ENCODE data around the gene VPS13D.
"Not testable (repeated sequence)": the region's sequence is repeated elsewhere in the genome, so short reads cannot be mapped to it uniquely, and the experiment has no call there.

The VPS13D gene

GRCh38 chr1:12524266-12524665 is 294.4 kb downstream of the VPS13D start:
- no peak for DNase-seq

GRCh38 chr1:12525311-12526181 is 295.7 kb downstream of the VPS13D start:
- no peak for DNase-seq

- DNase-seq: no peak
These were observed 297.7 kb downstream of the VPS13D start for GRCh38 chr1:12527564-12527963.

DNA sequence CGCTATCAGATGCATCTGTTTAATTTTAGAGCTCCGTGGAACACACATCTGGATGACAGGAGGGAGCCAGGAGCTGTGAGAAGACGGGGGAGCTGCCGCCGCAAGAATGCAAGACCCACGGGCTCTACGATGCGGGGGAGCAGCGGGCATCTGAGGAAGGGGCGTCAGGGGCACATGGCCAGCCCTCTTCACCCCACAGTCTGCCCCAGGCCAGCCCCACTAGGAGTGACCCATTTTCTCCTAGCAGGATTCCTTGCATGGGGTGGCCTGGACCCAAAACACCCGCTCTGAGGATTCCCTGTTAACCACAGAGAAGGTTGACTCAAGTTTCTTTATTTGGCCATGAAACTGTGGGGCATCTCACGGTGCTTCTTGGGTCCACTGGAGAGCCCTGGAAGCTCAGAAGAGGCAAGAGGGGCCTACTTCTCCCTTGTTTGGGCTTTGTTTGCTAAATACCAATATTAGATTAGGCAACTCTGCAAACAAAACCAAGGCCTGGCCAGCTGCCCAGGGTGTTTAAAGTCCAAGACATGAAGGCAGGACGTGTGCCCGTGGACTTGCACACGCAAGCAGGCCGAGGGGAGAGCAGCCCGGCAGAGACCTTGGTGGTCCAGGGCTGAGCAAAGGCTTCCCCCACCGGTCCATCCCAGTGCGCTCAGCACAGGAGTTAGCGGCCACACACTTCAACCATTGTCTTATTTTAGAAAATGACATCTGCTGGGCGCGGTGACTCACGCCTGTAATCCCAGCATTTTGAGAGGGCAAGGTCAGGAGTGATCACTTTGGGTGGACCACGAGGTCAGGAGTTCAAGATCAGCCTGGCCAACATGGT is 298.4 kb downstream of the VPS13D start:
- no peak for DNase-seq

DNA sequence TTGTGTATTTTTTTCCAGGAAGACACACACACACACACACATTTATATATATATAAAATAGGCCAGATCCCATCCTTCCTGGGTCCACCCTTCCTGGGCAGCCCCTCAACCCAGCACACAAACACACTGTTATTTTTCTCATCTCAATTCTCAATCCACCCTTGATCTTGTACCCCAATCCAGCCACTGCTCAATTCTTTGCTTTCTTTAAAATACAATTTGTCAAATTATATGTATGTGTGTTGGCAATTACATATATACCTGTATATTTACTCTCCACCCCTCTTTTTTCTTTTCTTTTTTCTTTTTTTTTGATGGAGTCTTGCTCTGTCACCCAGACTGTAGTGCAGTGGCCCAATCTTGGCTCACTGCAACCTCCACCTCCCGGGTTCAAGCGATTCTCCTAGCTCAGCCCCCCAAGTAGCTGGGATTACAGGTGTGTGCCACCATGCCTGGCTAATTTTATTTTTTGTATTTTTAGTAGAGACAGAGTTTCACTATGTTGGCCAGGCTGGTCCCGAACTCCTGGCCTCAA is 299.9 kb downstream of the VPS13D start:
- DNase-seq: no peak

DNA sequence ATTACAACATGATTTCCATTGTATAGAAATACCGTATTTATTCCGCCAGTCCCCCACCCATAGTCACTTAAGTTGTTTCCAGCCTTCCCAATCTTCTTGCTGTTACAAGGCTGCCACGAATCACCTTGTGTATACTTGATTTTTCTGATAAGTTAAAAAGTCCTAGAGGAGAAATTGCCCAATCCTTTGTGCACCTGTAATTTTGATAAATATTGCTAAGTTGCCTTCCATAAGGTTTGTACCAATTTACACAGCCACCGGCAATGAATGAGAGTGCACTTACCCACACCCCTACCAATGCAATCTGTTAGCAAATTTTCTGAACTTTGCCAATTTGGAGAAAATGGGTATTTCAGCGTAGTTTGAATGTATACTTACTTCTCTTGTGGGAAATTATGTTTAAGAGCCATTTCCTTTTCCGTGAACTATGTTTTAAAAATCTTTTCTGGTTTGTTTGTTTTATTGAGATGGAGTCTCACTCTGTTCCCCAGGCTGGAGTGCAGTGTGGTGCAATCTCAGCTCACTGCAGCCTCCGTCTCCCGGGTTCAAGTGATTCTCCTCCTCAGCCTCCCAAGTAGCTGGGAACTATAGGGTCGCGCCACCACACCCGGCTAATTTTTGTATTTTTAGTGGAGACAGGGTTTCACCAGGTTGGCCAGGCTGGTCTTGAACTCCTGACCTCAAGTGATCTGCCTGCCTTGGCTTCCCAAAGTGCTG is 300.8 kb downstream of the VPS13D start:
- no peak for DNase-seq

DNA sequence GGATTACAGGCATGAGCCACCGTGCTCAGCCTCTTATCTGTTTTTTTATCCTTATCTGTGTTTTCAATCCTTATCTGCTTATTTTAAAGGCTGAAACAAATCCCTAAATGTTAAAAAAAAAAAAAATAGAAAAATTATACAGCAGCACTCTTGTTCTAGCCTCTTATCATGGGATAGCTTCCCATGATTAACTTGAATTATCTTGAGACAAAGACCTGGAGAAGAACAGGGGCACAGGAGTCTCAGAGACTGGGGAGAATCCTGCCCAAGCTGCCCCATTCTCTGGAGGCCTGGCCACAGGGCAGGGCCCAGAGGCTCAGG is 301.3 kb downstream of the VPS13D start:
- no peak for DNase-seq

DNA sequence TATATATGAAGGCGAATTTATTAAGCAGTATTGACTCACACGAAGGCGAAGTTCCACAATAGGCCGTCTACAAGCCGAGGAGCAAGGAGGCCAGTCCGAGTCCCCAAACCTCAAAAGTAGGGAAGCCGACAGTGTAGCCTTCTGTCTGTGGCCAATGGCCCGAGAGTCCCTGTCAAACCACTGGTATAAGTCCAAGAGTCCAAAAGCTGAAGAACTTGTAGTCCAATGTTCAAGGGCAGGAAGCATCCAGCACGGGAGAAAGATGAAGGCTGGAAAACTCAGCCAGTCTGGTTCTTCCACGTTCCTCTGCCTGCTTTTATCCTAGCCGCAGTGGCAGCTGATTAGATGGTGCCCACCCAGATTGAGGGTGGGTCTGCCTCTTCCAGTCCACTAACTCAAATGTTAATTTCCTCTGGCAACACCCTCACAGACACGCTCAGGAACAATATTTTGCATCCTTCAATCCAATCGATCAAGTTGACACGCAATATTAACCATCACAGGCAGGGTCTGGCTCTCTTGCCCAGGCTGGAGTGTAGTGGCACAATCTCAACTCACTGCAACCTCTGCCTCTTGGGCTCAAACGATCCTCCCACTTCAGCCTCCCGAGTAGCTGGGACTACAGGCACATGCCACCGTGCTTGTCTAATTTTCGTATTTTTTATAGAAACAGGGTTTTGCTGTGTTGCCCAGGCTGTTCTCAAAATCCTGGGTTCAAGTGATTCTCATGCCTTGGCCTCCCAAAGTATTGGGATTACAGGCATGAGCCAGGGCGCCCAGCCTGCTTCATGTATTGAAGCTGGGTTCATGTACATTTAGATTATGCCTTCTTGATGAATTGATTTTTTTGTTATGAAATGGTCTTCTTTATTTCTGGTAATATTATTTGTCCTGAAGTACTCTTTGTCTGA is 302.8 kb downstream of the VPS13D start:
- no peak for DNase-seq

DNA sequence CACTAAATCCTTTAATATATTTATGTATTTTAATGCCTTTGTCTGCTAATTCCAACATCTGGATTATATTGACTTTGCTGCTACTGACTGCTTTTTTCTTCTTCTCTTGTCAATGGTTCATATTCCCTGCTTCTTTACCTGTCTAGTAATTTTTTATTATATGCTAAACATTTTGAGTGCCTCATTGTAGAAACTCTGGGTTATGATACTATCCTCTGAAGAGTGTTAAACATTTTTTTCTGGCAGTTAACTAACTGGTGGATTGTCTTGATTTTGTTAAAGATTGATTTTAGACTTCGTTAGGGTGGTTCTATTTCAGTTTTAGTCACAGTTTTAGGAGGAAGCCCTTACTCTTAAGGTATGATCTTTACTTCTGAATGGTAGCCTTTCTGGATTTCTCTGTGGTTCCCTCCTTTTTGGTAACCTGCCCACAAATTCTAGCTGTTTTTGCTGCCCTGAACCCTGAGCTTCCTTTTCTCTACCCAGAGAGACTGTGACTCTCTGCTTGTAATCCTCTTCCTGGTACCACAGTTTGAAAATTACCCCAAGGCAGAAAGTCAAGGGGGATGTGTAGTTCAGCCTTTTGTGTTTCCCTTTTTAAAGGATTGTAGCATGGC is 306.3 kb downstream of the VPS13D start:
- no peak for DNase-seq

DNA sequence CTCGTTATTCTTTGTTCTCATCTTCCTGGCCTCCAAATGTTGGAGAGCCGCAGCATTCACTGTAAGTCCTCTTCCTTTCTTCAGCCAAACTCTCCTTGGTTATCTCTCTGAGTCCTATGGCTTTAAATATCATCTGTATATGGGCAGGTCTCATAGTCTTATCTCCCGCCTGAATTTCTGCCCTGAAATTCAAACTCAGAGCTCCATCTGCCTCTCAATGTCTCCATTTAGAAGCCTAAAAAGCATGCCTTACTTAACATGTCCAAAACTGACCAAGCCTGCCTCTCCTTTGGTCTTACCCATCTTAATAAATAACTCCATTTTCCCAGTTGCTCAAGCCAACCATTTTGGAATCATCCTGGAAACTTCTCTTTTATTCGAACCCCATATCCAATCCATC is 307.5 kb downstream of the VPS13D start:
- no peak for DNase-seq

DNA sequence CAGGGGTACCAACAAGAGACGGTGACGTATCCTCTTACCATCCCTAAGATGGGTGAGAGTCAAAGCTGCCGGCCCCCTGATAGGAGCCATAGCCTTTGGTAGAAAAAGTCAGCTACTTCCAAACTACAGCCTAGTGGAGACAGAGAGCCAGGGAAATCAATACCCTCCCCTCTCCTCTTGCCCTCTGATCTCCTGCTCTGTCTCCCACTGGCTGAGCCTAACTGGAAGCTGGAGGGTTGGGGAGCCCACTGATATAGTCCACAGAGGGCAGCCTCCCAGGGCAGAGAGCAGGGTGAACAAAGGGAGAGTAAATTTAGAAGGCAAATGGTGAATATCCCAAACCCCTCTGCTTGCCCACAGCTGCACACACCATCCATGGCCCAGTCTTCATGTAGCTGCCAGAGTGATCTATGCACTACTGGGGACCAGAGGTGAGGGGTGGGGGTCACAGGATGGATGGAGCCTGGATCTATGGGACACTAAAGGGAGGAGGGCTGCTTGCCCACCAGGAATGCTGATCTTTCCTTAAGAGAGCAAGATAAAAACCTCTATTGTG is 308.2 kb downstream of the VPS13D start:
- no peak for DNase-seq

DNA sequence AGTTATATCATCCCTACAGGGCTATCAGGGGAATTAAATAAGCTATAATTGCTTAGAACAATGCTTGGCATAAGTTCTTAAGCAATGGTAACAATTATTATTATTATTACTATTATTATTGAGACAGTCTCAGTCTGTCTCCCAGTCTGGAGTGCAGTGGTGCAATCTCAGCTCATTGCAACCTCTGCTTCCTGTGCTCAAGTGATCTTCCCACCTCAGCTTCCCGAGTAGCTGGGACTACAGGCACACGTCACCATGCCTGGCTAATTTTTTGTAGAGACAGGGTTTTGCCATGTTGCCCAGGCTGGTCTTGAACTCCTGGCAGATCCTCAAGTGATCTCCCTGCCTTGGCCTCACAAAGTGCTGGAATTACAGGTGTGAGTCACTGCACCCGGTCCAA is 308.7 kb downstream of the VPS13D start:
- DNase-seq: not testable (repeated sequence)

DNA sequence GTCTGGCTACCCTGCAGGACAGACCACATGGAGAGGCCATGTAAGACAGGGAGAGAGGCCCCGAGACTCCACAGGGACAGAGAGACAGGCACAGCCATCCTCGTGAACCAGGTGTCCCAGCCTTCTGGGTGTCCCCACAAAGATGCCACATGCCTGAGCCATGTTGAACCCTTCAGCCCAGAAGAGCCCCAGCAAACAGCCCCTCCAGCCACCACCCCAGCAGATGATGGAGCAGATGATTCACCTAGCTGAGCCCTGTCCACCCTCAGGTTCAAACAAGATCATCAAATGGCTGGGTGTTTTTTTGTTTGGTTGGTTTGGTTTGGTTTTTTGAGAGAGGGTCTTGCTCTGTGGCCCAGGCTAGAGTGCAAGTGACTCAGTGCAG is 309.5 kb downstream of the VPS13D start:
- no peak for DNase-seq

GRCh38 chr1:12539705-12540579 is 310.1 kb downstream of the VPS13D start:
- DNase-seq: no peak

DNA sequence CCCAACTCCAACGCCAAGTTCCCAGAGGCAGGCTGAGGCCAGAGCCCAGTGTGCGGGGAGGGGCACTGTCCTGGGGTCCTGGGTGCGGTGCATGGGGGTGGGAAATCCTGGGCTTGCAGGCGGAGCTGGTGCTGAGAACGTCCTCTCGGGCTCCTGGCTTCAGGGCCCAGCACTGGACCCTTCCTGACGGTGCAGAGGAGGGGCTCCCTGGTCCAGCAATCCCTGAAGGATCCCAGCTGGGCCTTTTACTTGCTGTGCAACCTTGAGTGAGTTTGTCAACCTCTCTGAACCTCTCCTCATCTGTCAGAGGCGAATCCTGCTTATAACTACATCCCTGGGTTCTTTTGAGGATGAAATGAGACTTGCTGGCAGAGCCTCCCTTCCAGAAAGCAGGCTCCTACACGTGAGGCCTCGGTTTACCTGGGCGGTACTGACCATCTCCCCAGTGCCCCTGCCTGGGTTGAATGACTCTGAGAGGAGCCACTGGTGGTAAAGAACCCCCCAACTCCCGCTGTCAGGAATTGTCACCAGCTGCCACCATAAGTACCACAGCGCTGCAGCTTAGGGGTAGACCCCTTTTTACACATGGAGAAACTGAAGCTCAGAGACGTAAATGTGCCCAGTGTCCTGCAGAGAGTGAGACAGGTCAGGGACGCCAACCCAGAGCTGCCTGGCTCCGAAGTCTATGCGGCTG is 310.9 kb downstream of the VPS13D start:
- DNase-seq: no peak

- no peak for DNase-seq
These were observed 311.7 kb downstream of the VPS13D start for GRCh38 chr1:12541274-12542137.

GRCh38 chr1:12542138-12542465 is 312.3 kb downstream of the VPS13D start:
- no peak for DNase-seq

DNA sequence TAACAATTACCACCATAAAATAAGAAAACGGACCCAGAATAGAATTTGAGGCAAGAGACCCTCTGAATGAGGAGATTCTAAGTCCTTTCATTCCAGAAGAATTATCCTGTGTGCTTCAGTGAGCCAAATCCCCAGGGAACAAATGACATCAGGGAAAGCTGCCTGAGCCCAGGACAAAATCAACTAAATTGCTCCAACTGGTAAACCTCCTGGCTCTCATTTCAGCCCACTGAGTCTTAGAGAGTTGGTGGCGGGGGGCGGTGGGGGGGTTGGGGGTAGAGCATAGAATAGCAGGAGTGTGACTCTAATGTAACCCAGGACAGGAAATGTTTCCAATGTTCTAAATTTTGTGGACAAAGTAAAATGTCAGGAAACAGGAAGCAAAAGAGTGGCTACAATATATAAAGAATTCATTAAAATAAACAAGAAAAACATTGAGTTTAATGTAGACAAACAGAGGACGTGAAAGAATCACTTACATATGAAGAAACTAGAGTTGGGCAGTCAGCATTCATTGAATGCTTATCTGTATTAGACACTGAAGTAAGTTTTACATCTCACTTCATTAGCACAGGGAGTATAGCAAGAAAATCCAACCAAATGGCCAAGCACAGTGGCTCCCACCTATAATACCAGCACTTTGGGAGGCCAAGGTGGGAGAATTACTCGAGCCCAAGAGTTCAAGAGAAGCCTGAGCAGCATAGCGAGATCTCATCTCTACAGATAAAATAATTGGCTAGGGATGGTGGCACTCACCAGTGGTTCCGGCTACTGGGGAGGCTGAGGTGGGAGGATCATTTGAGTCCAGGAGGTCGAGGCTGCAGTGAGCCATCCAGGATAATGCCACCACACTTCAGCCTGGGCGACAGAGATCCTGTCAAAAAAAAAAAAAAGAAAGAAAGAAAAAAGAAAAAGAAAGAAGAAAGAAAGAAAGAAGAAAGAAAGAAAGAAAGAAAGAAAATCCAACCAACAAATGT is 313.1 kb downstream of the VPS13D start:
- DNase-seq: no peak
